ENCODE data around the gene ATF7.

ATF7 gene

GRCh38 chr12:53518381-53518780 is 107.8 kb downstream of the ATF7 start:
- no peak overlapping the region for H3K4me2 ChIP-seq (ENCODE audit: low read length)
- H4K20me1 ChIP-seq (ENCODE audit: insufficient read depth, low read length) = no peaks in the 10 kb centered on the region
- H3K4me3 ChIP-seq (ENCODE audit: low read depth, low read length, poor library complexity, severe bottlenecking) = no peak overlapping the region
- H3K36me3 ChIP-seq (ENCODE audit: insufficient read depth, low read length) = peaks cover 56% of the 10 kb centered on the region
- H2AFZ ChIP-seq (ENCODE audit: low read length) = no peak overlapping the region
- no peak overlapping the region for H3K27ac ChIP-seq (ENCODE audit: low read depth, low read length, poor library complexity, severe bottlenecking)
- H3K79me2 ChIP-seq (ENCODE audit: insufficient read depth, low read length) = no peaks in the 10 kb centered on the region
- H3K9me3 ChIP-seq (ENCODE audit: low read length) = no peaks in the 10 kb centered on the region
- no peaks in the 10 kb centered on the region for H3K9me2 ChIP-seq (ENCODE audit: low read depth, low read length)
- no peak overlapping the region for H3K9ac ChIP-seq (ENCODE audit: low read length)
- H3K27me3 ChIP-seq (ENCODE audit: insufficient read depth, low read length) = no peaks in the 10 kb centered on the region
- TF ChIP-seq, protein P1, sequence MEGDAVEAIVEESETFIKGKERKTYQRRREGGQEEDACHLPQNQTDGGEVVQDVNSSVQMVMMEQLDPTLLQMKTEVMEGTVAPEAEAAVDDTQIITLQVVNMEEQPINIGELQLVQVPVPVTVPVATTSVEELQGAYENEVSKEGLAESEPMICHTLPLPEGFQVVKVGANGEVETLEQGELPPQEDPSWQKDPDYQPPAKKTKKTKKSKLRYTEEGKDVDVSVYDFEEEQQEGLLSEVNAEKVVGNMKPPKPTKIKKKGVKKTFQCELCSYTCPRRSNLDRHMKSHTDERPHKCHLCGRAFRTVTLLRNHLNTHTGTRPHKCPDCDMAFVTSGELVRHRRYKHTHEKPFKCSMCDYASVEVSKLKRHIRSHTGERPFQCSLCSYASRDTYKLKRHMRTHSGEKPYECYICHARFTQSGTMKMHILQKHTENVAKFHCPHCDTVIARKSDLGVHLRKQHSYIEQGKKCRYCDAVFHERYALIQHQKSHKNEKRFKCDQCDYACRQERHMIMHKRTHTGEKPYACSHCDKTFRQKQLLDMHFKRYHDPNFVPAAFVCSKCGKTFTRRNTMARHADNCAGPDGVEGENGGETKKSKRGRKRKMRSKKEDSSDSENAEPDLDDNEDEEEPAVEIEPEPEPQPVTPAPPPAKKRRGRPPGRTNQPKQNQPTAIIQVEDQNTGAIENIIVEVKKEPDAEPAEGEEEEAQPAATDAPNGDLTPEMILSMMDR (IDR thresholded peaks at IDR 0.05; ENCODE audit: low read length) = no peak
- TF ChIP-seq EZH2 (IDR thresholded peaks at IDR 0.05; ENCODE audit: borderline replicate concordance, low read length) = no peak
- no peaks in the 10 kb centered on the region for H3K4me1 ChIP-seq (ENCODE audit: insufficient read depth, low read length, severe bottlenecking)
- no peaks in the 10 kb centered on the region for H3F3A ChIP-seq (ENCODE audit: insufficient read depth, low read length)

DNA sequence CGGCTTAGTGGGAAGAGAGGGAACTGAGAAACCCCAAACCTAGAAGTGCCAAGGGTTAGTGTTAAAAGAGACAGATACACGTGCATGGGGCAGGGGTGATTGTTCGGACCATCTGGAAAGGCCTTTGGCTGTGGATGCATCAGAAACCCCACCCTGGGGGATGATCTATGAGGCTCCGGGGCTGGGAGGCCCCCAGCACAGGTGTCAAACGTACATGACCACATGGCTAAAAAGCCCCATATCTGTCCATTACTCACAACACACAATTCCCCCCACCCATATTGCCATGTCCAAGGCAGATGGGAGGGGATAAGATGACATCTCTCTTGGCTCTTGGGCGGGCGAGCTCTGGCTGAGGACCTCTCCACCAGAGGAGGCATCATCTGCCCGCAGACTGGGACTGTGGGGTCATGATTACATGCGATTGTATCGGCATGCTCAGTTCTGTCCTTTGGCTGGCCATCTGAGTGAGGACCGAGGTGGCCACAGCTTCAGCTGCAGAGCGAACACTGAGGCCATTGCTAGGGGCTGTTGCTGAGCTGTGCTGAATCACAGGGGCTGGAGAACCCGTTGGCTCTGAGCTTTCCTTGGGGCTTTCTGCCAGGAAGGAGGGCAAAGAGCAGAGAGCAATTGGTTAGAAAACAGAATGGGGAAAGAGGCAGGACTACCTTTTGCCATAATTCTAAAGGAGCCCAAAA is 109.3 kb downstream of the ATF7 start:
- H3K4me2 ChIP-seq (ENCODE audit: low read length) = no peak overlapping the region
- no peaks in the 10 kb centered on the region for H3K27me3 ChIP-seq (ENCODE audit: insufficient read depth, low read length)
- peaks cover 44% of the 10 kb centered on the region for H3K36me3 ChIP-seq (ENCODE audit: insufficient read depth, low read length)
- no peak overlapping the region for H3K9ac ChIP-seq (ENCODE audit: low read length)
- no peaks in the 10 kb centered on the region for H4K20me1 ChIP-seq (ENCODE audit: insufficient read depth, low read length)
- H3K27ac ChIP-seq (ENCODE audit: low read depth, low read length, poor library complexity, severe bottlenecking) = no peak overlapping the region
- H3K79me2 ChIP-seq (ENCODE audit: insufficient read depth, low read length) = no peaks in the 10 kb centered on the region
- no peak overlapping the region for H3K4me3 ChIP-seq (ENCODE audit: low read depth, low read length, poor library complexity, severe bottlenecking)
- H2AFZ ChIP-seq (ENCODE audit: low read length) = no peak overlapping the region
- TF ChIP-seq, protein P1 (IDR thresholded peaks at IDR 0.05; ENCODE audit: low read length) = no peak
- TF ChIP-seq EZH2 (IDR thresholded peaks at IDR 0.05; ENCODE audit: borderline replicate concordance, low read length) = no peak
- H3F3A ChIP-seq (ENCODE audit: insufficient read depth, low read length) = no peaks in the 10 kb centered on the region
- no peaks in the 10 kb centered on the region for H3K9me3 ChIP-seq (ENCODE audit: low read length)
- no peaks in the 10 kb centered on the region for H3K4me1 ChIP-seq (ENCODE audit: insufficient read depth, low read length, severe bottlenecking)
- H3K9me2 ChIP-seq (ENCODE audit: low read depth, low read length) = no peaks in the 10 kb centered on the region

GRCh38 chr12:53515291-53515680 is 110.9 kb downstream of the ATF7 start:
- Histone ChIP-seq H3F3A (ENCODE audit: insufficient read depth, low read length) (no peaks in the 10 kb centered on the region), H4K20me1 (ENCODE audit: insufficient read depth, low read length) (no peaks in the 10 kb centered on the region), H3K27me3 (ENCODE audit: insufficient read depth, low read length) (no peaks in the 10 kb centered on the region), H3K9ac (ENCODE audit: low read length) (no peak overlapping the region), H3K9me3 (ENCODE audit: low read length) (no peaks in the 10 kb centered on the region), H3K27ac (ENCODE audit: low read depth, low read length, poor library complexity, severe bottlenecking) (no peak overlapping the region), H3K4me2 (ENCODE audit: low read length) (no peak overlapping the region), H3K9me2 (ENCODE audit: low read depth, low read length) (no peaks in the 10 kb centered on the region), H3K4me1 (ENCODE audit: insufficient read depth, low read length, severe bottlenecking) (no peaks in the 10 kb centered on the region), H3K4me3 (ENCODE audit: low read depth, low read length, poor library complexity, severe bottlenecking) (no peak overlapping the region), H3K79me2 (ENCODE audit: insufficient read depth, low read length) (no peaks in the 10 kb centered on the region), H3K36me3 (ENCODE audit: insufficient read depth, low read length) (peaks cover 38% of the 10 kb centered on the region), H2AFZ (ENCODE audit: low read length) (no peak overlapping the region)
- TF ChIP-seq EZH2 (IDR thresholded peaks at IDR 0.05; ENCODE audit: borderline replicate concordance, low read length) = no peak
- TF ChIP-seq, protein P1 (IDR thresholded peaks at IDR 0.05; ENCODE audit: low read length) = no peak
